RKO (cell line): ENCODE measurements around the gene LRRC52.
"Not testable (repeated sequence)": the region's sequence is repeated elsewhere in the genome, so short reads cannot be mapped to it uniquely, and the experiment has no call there.

Experiments
- DNase-seq: peaks from one replicate; pipeline ENCODE4 v3.0.0-alpha.2; 2016; ENCODE audit warnings: low spot score

The LRRC52 gene

GRCh38 chr1:165581926-165582325 is 38.1 kb downstream of the LRRC52 start:
- DNase-seq = no peak

GRCh38 chr1:165586398-165586797 is 42.6 kb downstream of the LRRC52 start:
- DNase-seq = no peak

GRCh38 chr1:165591391-165591790 is 47.6 kb downstream of the LRRC52 start:
- DNase-seq = not testable (repeated sequence)

- DNase-seq = peak; percentile 66
These were observed 49.4 kb downstream of the LRRC52 start for GRCh38 chr1:165592945-165593823.

- no peak for DNase-seq
These were observed 51.6 kb downstream of the LRRC52 start for GRCh38 chr1:165595246-165595938.

- peak; percentile 97 for DNase-seq
These were observed 54.3 kb downstream of the LRRC52 start for GRCh38 chr1:165597883-165598675.

GRCh38 chr1:165598676-165599059 is 54.9 kb downstream of the LRRC52 start:
- no peak for DNase-seq

- DNase-seq = no peak
These were observed 57.0 kb downstream of the LRRC52 start for GRCh38 chr1:165600793-165601192.

- no peak for DNase-seq
These were observed 60.0 kb downstream of the LRRC52 start for GRCh38 chr1:165603810-165604209.

GRCh38 chr1:165605246-165605645 is 61.4 kb downstream of the LRRC52 start:
- no peak for DNase-seq

- not testable (repeated sequence) for DNase-seq
These were observed 62.9 kb downstream of the LRRC52 start for GRCh38 chr1:165606676-165607075.

GRCh38 chr1:165610866-165611265 is 67.1 kb downstream of the LRRC52 start:
- DNase-seq = no peak

- no peak for DNase-seq
These were observed 68.3 kb downstream of the LRRC52 start for GRCh38 chr1:165612062-165612461.
